B cell (primary cell): ENCODE measurements around the gene ESR1.

Experiments
- EZH2 ChIP-seq: IDR thresholded peaks from 2 replicates; pipeline ENCODE4 v1.6.1; 2012; ENCODE audit warnings: borderline replicate concordance, low read depth, mild to moderate bottlenecking, moderate library complexity, low read length; ENCODE audit not compliant: insufficient read depth, poor library complexity, severe bottlenecking
- TF ChIP-seq, protein P1 (sequence below): fragments of 200-600 bp; IDR thresholded peaks from one replicate; pipeline ENCODE4 v1.8.0; 2022; ENCODE audit warnings: antibody characterized with exemption, mild to moderate bottlenecking

DNA sequence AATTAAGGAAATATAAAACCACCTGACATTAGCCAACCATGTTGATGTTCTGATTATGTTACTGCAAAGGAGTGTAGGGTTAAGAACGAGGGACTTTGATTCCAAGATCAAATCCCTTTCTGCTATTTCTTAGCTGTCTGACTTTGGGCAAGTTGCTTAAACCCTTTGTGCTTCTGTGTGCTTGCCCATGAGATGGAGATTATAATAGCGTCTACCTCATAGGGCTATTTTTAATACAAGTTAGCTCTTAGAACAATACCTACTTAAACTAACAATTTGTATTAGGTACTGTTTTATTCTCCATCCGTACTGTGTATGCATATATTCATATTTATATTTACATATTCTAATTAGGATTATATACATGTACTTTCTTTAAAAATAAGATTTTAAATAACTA is 263.8 kb downstream of the ESR1 start:
- TF ChIP-seq, protein P1, sequence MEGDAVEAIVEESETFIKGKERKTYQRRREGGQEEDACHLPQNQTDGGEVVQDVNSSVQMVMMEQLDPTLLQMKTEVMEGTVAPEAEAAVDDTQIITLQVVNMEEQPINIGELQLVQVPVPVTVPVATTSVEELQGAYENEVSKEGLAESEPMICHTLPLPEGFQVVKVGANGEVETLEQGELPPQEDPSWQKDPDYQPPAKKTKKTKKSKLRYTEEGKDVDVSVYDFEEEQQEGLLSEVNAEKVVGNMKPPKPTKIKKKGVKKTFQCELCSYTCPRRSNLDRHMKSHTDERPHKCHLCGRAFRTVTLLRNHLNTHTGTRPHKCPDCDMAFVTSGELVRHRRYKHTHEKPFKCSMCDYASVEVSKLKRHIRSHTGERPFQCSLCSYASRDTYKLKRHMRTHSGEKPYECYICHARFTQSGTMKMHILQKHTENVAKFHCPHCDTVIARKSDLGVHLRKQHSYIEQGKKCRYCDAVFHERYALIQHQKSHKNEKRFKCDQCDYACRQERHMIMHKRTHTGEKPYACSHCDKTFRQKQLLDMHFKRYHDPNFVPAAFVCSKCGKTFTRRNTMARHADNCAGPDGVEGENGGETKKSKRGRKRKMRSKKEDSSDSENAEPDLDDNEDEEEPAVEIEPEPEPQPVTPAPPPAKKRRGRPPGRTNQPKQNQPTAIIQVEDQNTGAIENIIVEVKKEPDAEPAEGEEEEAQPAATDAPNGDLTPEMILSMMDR = no peak
- TF ChIP-seq EZH2 = no peak
